Lower lobe of right lung (tissue), 2 donors: ENCODE measurements around the gene TMEM41A. TPM values are rescaled to one million over a fixed set of nuclear protein-coding genes. Genes with fewer than 3 reads are reported as not detected.
"Not testable (repeated sequence)": the region's sequence is repeated elsewhere in the genome, so short reads cannot be mapped to it uniquely, and the experiment has no call there.

Experiments
- ATAC-seq, 2 donors: fragments of 200-7000 bp; cut with Tn5 transposase; one replicate each; pipeline ENCODE4 v1.9.1; 2020 to 2022; ENCODE audit warnings: mild to moderate bottlenecking in 2 of 2, moderate library complexity in 2 of 2
- DNase-seq: peaks from one replicate; pipeline ENCODE4 v3.0.0-alpha.2; 2020
- H3K27ac ChIP-seq: fragments of 200-600 bp; one replicate; pipeline ENCODE4 v1.8.0; 2022
- H3K27me3 ChIP-seq: fragments of 200-600 bp; one replicate; pipeline ENCODE4 v1.8.0; 2022; ENCODE audit warnings: low read depth
- H3K36me3 ChIP-seq: fragments of 200-600 bp; one replicate; pipeline ENCODE4 v1.8.0; 2022; ENCODE audit warnings: mild to moderate bottlenecking
- H3K4me1 ChIP-seq: fragments of 200-600 bp; one replicate; pipeline ENCODE4 v1.8.0; 2022
- H3K4me3 ChIP-seq: fragments of 200-600 bp; one replicate; pipeline ENCODE4 v1.8.0; 2022; ENCODE audit warnings: mild to moderate bottlenecking
- H3K9me3 ChIP-seq: fragments of 200-600 bp; one replicate; pipeline ENCODE4 v1.8.0; 2022
- CTCF ChIP-seq: fragments of 200-600 bp; IDR thresholded peaks from one replicate; pipeline ENCODE4 v1.8.0; 2022; ENCODE audit warnings: antibody characterized with exemption, mild to moderate bottlenecking
- intact Hi-C: fragments of 100-400 bp; cut with DNase I; formaldehyde crosslinking; loops from one replicate; pipeline ENCODE4 v1.11.0; 2022
- total RNA-seq: library from RNA; stranded (reverse); fragmentation: NEBNext Ultra II Directional; extraction: Animal tissue kit (Norgen Biotek cat#: 25700); gene quantifications from one replicate; pipeline ENCODE4 v1.2.1, GENCODE V29; 2021
- donor health status: DM: no; HTN: yes; CAD: no; lungs with severe emphysema.

Gene TMEM41A
- total RNA-seq, 1 donor from 2014 or later = 24.0 TPM

DNA sequence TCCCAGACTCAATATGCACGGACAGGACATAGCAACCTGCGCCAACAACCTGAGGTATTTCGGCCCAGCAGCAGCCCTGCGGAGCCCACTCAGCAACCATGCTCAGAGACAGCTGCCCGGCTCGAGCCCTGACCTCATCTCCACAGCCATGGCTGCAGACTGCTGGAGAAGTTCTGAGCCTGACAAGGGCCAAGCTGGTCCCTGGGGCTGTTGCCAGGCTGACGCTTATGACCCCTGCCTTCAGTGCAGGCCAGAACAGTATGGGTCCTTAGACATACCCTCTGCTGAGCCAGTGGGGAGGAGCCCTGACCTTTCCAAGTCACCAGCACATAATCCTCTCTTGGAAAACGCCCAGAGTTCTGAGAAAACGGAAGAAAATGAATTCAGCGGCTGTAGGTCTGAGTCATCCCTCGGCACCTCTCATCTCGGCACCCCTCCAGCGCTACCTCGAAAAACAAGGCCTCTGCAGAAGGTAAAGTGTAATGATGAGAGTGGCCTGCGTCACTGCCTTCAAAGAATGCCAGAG lies 25.5 kb downstream of the TMEM41A start:
- Histone ChIP-seq H3K4me3 (no peak overlapping the region), H3K4me1 (no peaks in the 10 kb centered on the region), H3K9me3 (no peaks in the 10 kb centered on the region), H3K27me3 (no peaks in the 10 kb centered on the region), H3K27ac (no peak overlapping the region), H3K36me3 (peaks cover 60% of the 10 kb centered on the region)
- no peak for DNase-seq
- ATAC-seq = no peak
- no peak for TF ChIP-seq CTCF
- intact Hi-C loops = no loop called here

GRCh38 chr3:185470323-185470722 lies 28.5 kb downstream of the TMEM41A start:
- DNase-seq (no peak), ATAC-seq (no peak)
- no peaks in the 10 kb centered on the region for H3K4me1 ChIP-seq
- no peak overlapping the region for H3K27ac ChIP-seq
- H3K27me3 ChIP-seq = no peaks in the 10 kb centered on the region
- no peak overlapping the region for H3K4me3 ChIP-seq
- intact Hi-C loops = no loop called here
- no peak for TF ChIP-seq CTCF
- H3K9me3 ChIP-seq = no peaks in the 10 kb centered on the region
- H3K36me3 ChIP-seq = peaks cover 72% of the 10 kb centered on the region

GRCh38 chr3:185469542-185469941 lies 29.3 kb downstream of the TMEM41A start:
- intact Hi-C loops = no loop called here
- ATAC-seq = no peak
- no peak for TF ChIP-seq CTCF
- no peak overlapping the region for H3K27ac ChIP-seq
- no peaks in the 10 kb centered on the region for H3K4me1 ChIP-seq
- H3K9me3 ChIP-seq = no peaks in the 10 kb centered on the region
- DNase-seq = no peak
- H3K4me3 ChIP-seq = no peak overlapping the region
- no peaks in the 10 kb centered on the region for H3K27me3 ChIP-seq
- peaks cover 73% of the 10 kb centered on the region for H3K36me3 ChIP-seq

GRCh38 chr3:185466123-185466522 lies 32.7 kb downstream of the TMEM41A start:
- H3K9me3 ChIP-seq, ATAC-seq, H3K27me3 ChIP-seq, H3K4me1 ChIP-seq, H3K4me3 ChIP-seq, DNase-seq, intact Hi-C loops, H3K27ac ChIP-seq: not testable (repeated sequence)
- H3K36me3 ChIP-seq = peaks cover 57% of the 10 kb centered on the region

- Histone ChIP-seq H3K27me3 (no peaks in the 10 kb centered on the region), H3K4me3 (no peak overlapping the region), H3K36me3 (peaks cover 57% of the 10 kb centered on the region), H3K9me3 (no peaks in the 10 kb centered on the region), H3K4me1 (no peaks in the 10 kb centered on the region), H3K27ac (no peak overlapping the region)
- TF ChIP-seq CTCF = no peak
- intact Hi-C loops = no loop called here
- ATAC-seq = no peak
- no peak for DNase-seq
Observed at GRCh38 chr3:185465471-185465870, 33.4 kb downstream of the TMEM41A start.

- DNase-seq = no peak
- H3K27ac ChIP-seq = no peak overlapping the region
- H3K36me3 ChIP-seq = peaks cover 19% of the 10 kb centered on the region
- TF ChIP-seq CTCF = peak; percentile 21
- intact Hi-C loops = no loop called here
- no peak overlapping the region for H3K4me3 ChIP-seq
- H3K27me3 ChIP-seq = no peaks in the 10 kb centered on the region
- H3K9me3 ChIP-seq = no peaks in the 10 kb centered on the region
- H3K4me1 ChIP-seq = no peaks in the 10 kb centered on the region
- no peak for ATAC-seq
Observed at GRCh38 chr3:185460719-185461350, 38.0 kb downstream of the TMEM41A start.
